Trophoblast cell (in vitro differentiated cells and primary cell): ENCODE data around the gene RNF150.

Experiments used
- DNase-seq, 2 donors: peaks; one replicate each; pipeline ENCODE4 v3.0.0-alpha.2; 2016
- H2AFZ ChIP-seq: 2 replicates; pipeline ENCODE4 v1.6.1; 2013; ENCODE audit warnings: low read length, moderate library complexity, mild to moderate bottlenecking; ENCODE audit not compliant: insufficient read depth, poor library complexity
- H2AK5ac ChIP-seq: 2 replicates; pipeline ENCODE4 v1.6.1; 2013; ENCODE audit warnings: mild to moderate bottlenecking, low read length
- H2BK120ac ChIP-seq: 2 replicates; pipeline ENCODE4 v1.6.1; 2013; ENCODE audit warnings: low read length, mild to moderate bottlenecking, moderate library complexity; ENCODE audit not compliant: insufficient read depth, poor library complexity
- H2BK12ac ChIP-seq: 2 replicates; pipeline ENCODE4 v1.6.1; 2013; ENCODE audit warnings: mild to moderate bottlenecking, low read length, moderate library complexity
- H2BK5ac ChIP-seq: 2 replicates; pipeline ENCODE4 v1.6.1; 2013; ENCODE audit warnings: low read length, low read depth, moderate library complexity, mild to moderate bottlenecking; ENCODE audit not compliant: poor library complexity
- H3K14ac ChIP-seq: 2 replicates; pipeline ENCODE4 v1.6.1; 2013; ENCODE audit warnings: mild to moderate bottlenecking, low read length
- H3K18ac ChIP-seq: 2 replicates; pipeline ENCODE4 v1.6.1; 2013; ENCODE audit warnings: mild to moderate bottlenecking, low read length
- H3K23ac ChIP-seq: 2 replicates; pipeline ENCODE4 v1.6.1; 2013; ENCODE audit warnings: low read length
- H3K27ac ChIP-seq: 2 replicates; pipeline ENCODE4 v1.5.1; 2013; ENCODE audit warnings: low read depth, mild to moderate bottlenecking, inconsistent platforms, low read length, moderate library complexity
- H3K27me3 ChIP-seq: 2 replicates; pipeline ENCODE4 v1.6.1; 2013; ENCODE audit warnings: inconsistent platforms, mild to moderate bottlenecking, low read length, moderate library complexity; ENCODE audit not compliant: insufficient read depth
- H3K36me3 ChIP-seq, 2 experiments: 1 replicate in 1 of 2; 2 replicates in 1 of 2; pipeline ENCODE4 v1.6.1; 2013; ENCODE audit warnings: low read length in 2 of 2, mild to moderate bottlenecking in 2 of 2, moderate library complexity in 1 of 2; ENCODE audit not compliant: insufficient read depth in 2 of 2, control insufficient read depth in 1 of 2
- H3K4ac ChIP-seq: 2 replicates; pipeline ENCODE4 v1.6.1; 2013; ENCODE audit warnings: low read depth, mild to moderate bottlenecking, low read length, moderate library complexity
- H3K4me1 ChIP-seq, 2 experiments: 1 replicate in 1 of 2; 2 replicates in 1 of 2; pipeline ENCODE4 v1.6.1; 2013; ENCODE audit warnings: low read length in 2 of 2, mild to moderate bottlenecking in 2 of 2, moderate library complexity in 1 of 2; ENCODE audit not compliant: insufficient read depth in 2 of 2, control insufficient read depth in 1 of 2
- H3K4me2 ChIP-seq: 2 replicates; pipeline ENCODE4 v1.6.1; 2013; ENCODE audit warnings: inconsistent platforms, mild to moderate bottlenecking, low read length, moderate library complexity
- H3K4me3 ChIP-seq: 2 replicates; pipeline ENCODE4 v1.5.1; 2013; ENCODE audit warnings: mild to moderate bottlenecking, low read depth, low read length, inconsistent platforms
- H3K79me1 ChIP-seq: one replicate; pipeline ENCODE4 v1.6.1; 2013; ENCODE audit warnings: low read length
- H3K79me2 ChIP-seq: 2 replicates; pipeline ENCODE4 v1.6.1; 2013; ENCODE audit warnings: low read length, mild to moderate bottlenecking; ENCODE audit not compliant: control insufficient read depth, insufficient read depth, poor library complexity
- H3K9ac ChIP-seq: 2 replicates; pipeline ENCODE4 v1.6.1; 2013; ENCODE audit warnings: mild to moderate bottlenecking, low read length
- H3K9me3 ChIP-seq: 2 replicates; pipeline ENCODE4 v1.6.1; 2013; ENCODE audit warnings: low read depth, mild to moderate bottlenecking, control low read depth, inconsistent platforms, low read length; ENCODE audit not compliant: insufficient read depth
- H4K12ac ChIP-seq: 2 replicates; pipeline ENCODE4 v1.6.1; 2013; ENCODE audit warnings: low read depth, mild to moderate bottlenecking, low read length, moderate library complexity
- H4K8ac ChIP-seq: 2 replicates; pipeline ENCODE4 v1.6.1; 2013; ENCODE audit warnings: low read depth, mild to moderate bottlenecking, low read length, moderate library complexity
- H4K91ac ChIP-seq: one replicate; pipeline ENCODE4 v1.6.1; 2013; ENCODE audit warnings: low read depth, mild to moderate bottlenecking, low read length, moderate library complexity
- WGBS: extraction: QIAGEN DNeasy Blood & Tissue Kit; methylation state at CpG from one replicate; pipeline ENCODE4 v1.1.7; 2013; ENCODE audit warnings: missing lambda C conversion rate; ENCODE audit not compliant: insufficient read length, insufficient coverage; ENCODE audit errors: extremely low coverage; 5-methylcytosine and 5-hydroxymethylcytosine counted together

The RNF150 gene

GRCh38 chr4:141028024-141028529 lies 105.2 kb downstream of the RNF150 start:
- no peak overlapping the region for H2BK5ac ChIP-seq
- H3K18ac ChIP-seq, result no peak overlapping the region
- H3K23ac ChIP-seq, result no peak overlapping the region
- H3K79me2 ChIP-seq, result no peaks in the 10 kb centered on the region
- WGBS, result no CpG with 5 or more reads among the region's 2 CpGs
- no peak overlapping the region for H4K8ac ChIP-seq
- H3K14ac ChIP-seq, result no peak overlapping the region
- H3K9ac ChIP-seq, result no peak overlapping the region
- H3K36me3 ChIP-seq, result no peaks in the 10 kb centered on the region
- no peaks in the 10 kb centered on the region for H3K27me3 ChIP-seq
- no peaks in the 10 kb centered on the region for H3K9me3 ChIP-seq
- no peak overlapping the region for H3K27ac ChIP-seq
- H2AFZ ChIP-seq, result no peak overlapping the region
- H3K4me2 ChIP-seq, result no peak overlapping the region
- H3K79me1 ChIP-seq, result no peaks in the 10 kb centered on the region
- H2AK5ac ChIP-seq, result no peak overlapping the region
- peaks cover 3 to 5% of the 10 kb centered on the region in 2 experiments for H3K4me1 ChIP-seq
- DNase-seq, result no peak
- no peak overlapping the region for H2BK12ac ChIP-seq
- no peak overlapping the region for H4K91ac ChIP-seq
- H3K4me3 ChIP-seq, result no peak overlapping the region
- H3K4ac ChIP-seq, result no peak overlapping the region
- no peak overlapping the region for H2BK120ac ChIP-seq
- H4K12ac ChIP-seq, result no peak overlapping the region

GRCh38 chr4:141027421-141027820 lies 105.8 kb downstream of the RNF150 start:
- Histone ChIP-seq H3K4me2 (no peak overlapping the region), H2AK5ac (no peak overlapping the region), H3K4me1 (peaks cover 3 to 5% of the 10 kb centered on the region in 2 experiments), H3K23ac (no peak overlapping the region), H3K79me2 (no peaks in the 10 kb centered on the region), H2BK5ac (no peak overlapping the region), H4K91ac (no peak overlapping the region), H3K36me3 (no peaks in the 10 kb centered on the region), H3K9me3 (no peaks in the 10 kb centered on the region), H4K8ac (no peak overlapping the region), H4K12ac (no peak overlapping the region), H3K14ac (no peak overlapping the region), H3K18ac (no peak overlapping the region), H2BK12ac (no peak overlapping the region), H3K27me3 (no peaks in the 10 kb centered on the region), H3K9ac (no peak overlapping the region), H2BK120ac (no peak overlapping the region), H2AFZ (no peak overlapping the region), H3K4me3 (no peak overlapping the region), H3K27ac (no peak overlapping the region), H3K79me1 (no peaks in the 10 kb centered on the region), H3K4ac (no peak overlapping the region)
- no CpG with 5 or more reads among the region's 1 CpG for WGBS
- peak in 1 of 2 donors; percentile 26 for DNase-seq

DNA sequence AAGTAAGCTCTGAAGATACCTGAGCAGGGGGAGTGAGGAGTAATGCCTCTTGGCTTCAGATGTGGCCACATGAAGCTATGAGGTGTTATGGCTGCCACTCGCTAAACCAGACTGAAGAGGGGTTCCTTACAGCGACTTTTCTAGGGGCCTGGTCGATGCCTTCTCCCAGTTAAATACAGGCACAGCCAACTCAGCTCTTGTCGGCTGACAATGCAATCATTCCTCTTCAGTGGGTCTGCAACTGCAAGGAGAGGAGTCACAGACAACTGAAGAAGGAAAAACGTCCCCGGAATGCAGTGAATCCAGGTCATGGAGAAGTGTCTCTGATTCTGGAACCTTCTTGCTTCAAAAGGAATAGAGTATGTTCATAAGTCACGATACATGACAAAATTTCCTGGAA lies 106.4 kb downstream of the RNF150 start:
- Histone ChIP-seq H2BK12ac (no peak overlapping the region), H3K79me2 (no peaks in the 10 kb centered on the region), H2AK5ac (no peak overlapping the region), H3K9me3 (no peaks in the 10 kb centered on the region), H3K23ac (no peak overlapping the region), H3K14ac (no peak overlapping the region), H4K8ac (no peak overlapping the region), H3K18ac (no peak overlapping the region), H3K4ac (no peak overlapping the region), H2BK120ac (no peak overlapping the region), H3K4me1 (peaks cover 3 to 5% of the 10 kb centered on the region in 2 experiments), H3K27me3 (no peaks in the 10 kb centered on the region), H3K4me2 (no peak overlapping the region), H2BK5ac (no peak overlapping the region), H3K27ac (no peak overlapping the region), H3K4me3 (no peak overlapping the region), H3K36me3 (no peaks in the 10 kb centered on the region), H3K9ac (no peak overlapping the region), H4K91ac (no peak overlapping the region), H3K79me1 (no peaks in the 10 kb centered on the region), H2AFZ (peak overlapping the region; percentile 17), H4K12ac (no peak overlapping the region)
- no CpG with 5 or more reads among the region's 7 CpGs for WGBS
- peak in 1 of 2 donors; percentile 42 for DNase-seq

- Histone ChIP-seq H3K23ac (no peak overlapping the region), H3K9ac (no peak overlapping the region), H2BK120ac (no peak overlapping the region), H4K8ac (no peak overlapping the region), H2AK5ac (no peak overlapping the region), H3K4me3 (no peak overlapping the region), H2BK5ac (no peak overlapping the region), H3K79me1 (no peaks in the 10 kb centered on the region), H3K4ac (no peak overlapping the region), H4K12ac (no peak overlapping the region), H2AFZ (no peak overlapping the region), H3K9me3 (no peaks in the 10 kb centered on the region), H3K14ac (no peak overlapping the region), H3K4me2 (no peak overlapping the region), H4K91ac (no peak overlapping the region), H3K4me1 (peaks cover 3 to 7% of the 10 kb centered on the region in 2 experiments), H3K79me2 (no peaks in the 10 kb centered on the region), H3K27ac (no peak overlapping the region), H2BK12ac (no peak overlapping the region), H3K36me3 (no peaks in the 10 kb centered on the region), H3K18ac (no peak overlapping the region), H3K27me3 (no peaks in the 10 kb centered on the region)
- WGBS, result no CpG with 5 or more reads among the region's 1 CpG
- DNase-seq, result no peak
Measured at GRCh38 chr4:141023051-141023450, 110.2 kb downstream of the RNF150 start.
